ENCODE results near the gene MLN. TPM values are rescaled to one million over a fixed set of nuclear protein-coding genes. Genes with fewer than 3 reads are reported as not detected.

MLN gene
- total RNA-seq, 4 donors from 2014 or later, result not detected

GRCh38 chr6:33779290-33779689, 24.5 kb downstream of the MLN start:
- TF ChIP-seq, protein P1, sequence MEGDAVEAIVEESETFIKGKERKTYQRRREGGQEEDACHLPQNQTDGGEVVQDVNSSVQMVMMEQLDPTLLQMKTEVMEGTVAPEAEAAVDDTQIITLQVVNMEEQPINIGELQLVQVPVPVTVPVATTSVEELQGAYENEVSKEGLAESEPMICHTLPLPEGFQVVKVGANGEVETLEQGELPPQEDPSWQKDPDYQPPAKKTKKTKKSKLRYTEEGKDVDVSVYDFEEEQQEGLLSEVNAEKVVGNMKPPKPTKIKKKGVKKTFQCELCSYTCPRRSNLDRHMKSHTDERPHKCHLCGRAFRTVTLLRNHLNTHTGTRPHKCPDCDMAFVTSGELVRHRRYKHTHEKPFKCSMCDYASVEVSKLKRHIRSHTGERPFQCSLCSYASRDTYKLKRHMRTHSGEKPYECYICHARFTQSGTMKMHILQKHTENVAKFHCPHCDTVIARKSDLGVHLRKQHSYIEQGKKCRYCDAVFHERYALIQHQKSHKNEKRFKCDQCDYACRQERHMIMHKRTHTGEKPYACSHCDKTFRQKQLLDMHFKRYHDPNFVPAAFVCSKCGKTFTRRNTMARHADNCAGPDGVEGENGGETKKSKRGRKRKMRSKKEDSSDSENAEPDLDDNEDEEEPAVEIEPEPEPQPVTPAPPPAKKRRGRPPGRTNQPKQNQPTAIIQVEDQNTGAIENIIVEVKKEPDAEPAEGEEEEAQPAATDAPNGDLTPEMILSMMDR (IDR thresholded peaks at IDR 0.05), result no peak
- no peak for TF ChIP-seq POLR2A (IDR thresholded peaks at IDR 0.05)
- Histone ChIP-seq H3K27me3 (no peaks in the 10 kb centered on the region), H3K36me3 (peaks cover 80 to 95% of the 10 kb centered on the region in 2 donors), H3K9me3 (no peaks in the 10 kb centered on the region), H3K4me1 (no peaks in the 10 kb centered on the region), H3K27ac (no peak overlapping the region), H3K4me3 (replicated peaks in 1 of 3) (no peak overlapping the region)
- WGBS, 2 donors, result 84 to 91% methylated on average over 7 of the region's 7 CpGs
- no peak for DNase-seq
- intact Hi-C loops (cut with DNase I), result loop anchor here (10.0 kb wide), 1 partner anchor 46 kb away; no protein-coding TSS in a partner anchor

GRCh38 chr6:33778444-33779121, 25.2 kb downstream of the MLN start:
- intact Hi-C loops (cut with DNase I), result loop anchor here (10.0 kb wide), 1 partner anchor 46 kb away; no protein-coding TSS in a partner anchor
- Histone ChIP-seq H3K4me3 (replicated peaks in 1 of 3) (no peak overlapping the region), H3K36me3 (peaks cover 75 to 91% of the 10 kb centered on the region in 2 donors), H3K27ac (no peak overlapping the region), H3K27me3 (no peaks in the 10 kb centered on the region), H3K4me1 (no peaks in the 10 kb centered on the region), H3K9me3 (no peaks in the 10 kb centered on the region)
- WGBS, 2 donors, result 84% methylated on average over 11 to 12 of the region's 12 CpGs
- no peak for DNase-seq
- TF ChIP-seq, protein P1 (IDR thresholded peaks at IDR 0.05), result no peak
- TF ChIP-seq POLR2A (IDR thresholded peaks at IDR 0.05), result no peak

DNA sequence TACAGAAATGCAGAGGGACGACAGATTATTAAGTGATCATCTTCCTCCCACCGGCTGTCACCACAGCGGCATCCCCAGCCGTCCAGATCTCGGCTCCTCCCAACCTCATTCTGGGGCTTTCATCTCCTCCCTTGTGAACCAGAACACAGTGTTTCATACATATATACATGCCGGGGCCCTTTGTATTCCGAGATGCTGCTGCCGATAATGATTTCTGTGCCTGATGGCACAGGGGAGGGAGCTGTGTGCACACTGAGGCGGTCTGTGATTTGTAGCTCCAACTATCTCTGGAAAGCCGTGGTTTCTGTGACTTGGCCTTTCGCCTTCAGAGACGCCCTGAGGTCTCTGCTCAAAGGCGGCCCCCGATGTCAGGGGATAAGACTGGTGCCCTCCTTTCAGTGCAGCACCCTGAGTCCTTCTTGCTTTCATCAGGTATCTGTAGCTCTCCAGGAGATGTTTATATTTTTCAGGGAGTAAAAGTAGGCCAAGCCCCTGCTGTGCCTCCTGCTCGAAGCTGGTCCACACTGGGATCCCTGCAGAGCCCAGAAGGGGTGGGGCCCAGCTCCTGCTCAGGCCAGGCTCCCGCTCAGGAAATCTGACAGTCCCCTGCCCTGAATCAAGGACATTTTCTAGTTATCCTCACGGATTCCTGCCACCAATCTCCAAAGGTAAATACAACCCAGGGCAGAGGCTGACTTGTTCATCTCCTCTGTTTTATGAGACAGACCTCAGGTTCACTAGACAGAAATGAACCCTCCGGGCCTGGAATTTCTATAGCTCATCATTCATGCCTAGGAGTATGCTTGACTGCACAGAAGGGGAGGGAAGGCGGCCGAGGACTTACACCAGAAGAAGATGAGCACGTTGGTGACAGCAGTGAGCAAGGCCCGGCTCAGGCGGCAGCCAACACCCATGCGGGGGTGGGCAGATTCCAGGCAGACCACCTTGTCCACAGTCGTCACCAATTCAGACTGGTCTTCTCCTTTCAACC, 26.1 kb downstream of the MLN start:
- intact Hi-C loops (cut with DNase I), result loop anchor here (10.0 kb wide), 1 partner anchor 47 kb away; no protein-coding TSS in a partner anchor
- TF ChIP-seq POLR2A (IDR thresholded peaks at IDR 0.05), result no peak
- TF ChIP-seq, protein P1 (IDR thresholded peaks at IDR 0.05), result no peak
- Histone ChIP-seq H3K27me3 (no peaks in the 10 kb centered on the region), H3K4me3 (replicated peaks in 1 of 3) (no peak overlapping the region), H3K36me3 (peaks cover 73 to 91% of the 10 kb centered on the region in 2 donors), H3K4me1 (no peaks in the 10 kb centered on the region), H3K9me3 (no peaks in the 10 kb centered on the region), H3K27ac (no peak overlapping the region)
- WGBS, 2 donors, result 88 to 91% methylated on average over 21 to 25 of the region's 25 CpGs
- no peak for DNase-seq

GRCh38 chr6:33776764-33777163, 27.0 kb downstream of the MLN start:
- Histone ChIP-seq H3K4me3 (replicated peaks in 1 of 3) (no peak overlapping the region), H3K27ac (no peak overlapping the region), H3K4me1 (peaks cover 4 to 8% of the 10 kb centered on the region in 2 donors), H3K9me3 (no peaks in the 10 kb centered on the region), H3K27me3 (no peaks in the 10 kb centered on the region), H3K36me3 (peaks cover 74 to 90% of the 10 kb centered on the region in 2 donors)
- WGBS, 2 donors, result 81 to 85% methylated on average over 7 to 11 of the region's 13 CpGs
- no peak for DNase-seq
- no peak for TF ChIP-seq POLR2A (IDR thresholded peaks at IDR 0.05)
- TF ChIP-seq, protein P1 (IDR thresholded peaks at IDR 0.05), result no peak
- intact Hi-C loops (cut with DNase I), result loop anchor here (10.0 kb wide), 1 partner anchor 48 kb away; no protein-coding TSS in a partner anchor

Data from thyroid gland (tissue), 4 donors.